Measurements from ENCODE around the gene TAS2R40. TPM values are rescaled to one million over a fixed set of nuclear protein-coding genes. Genes with fewer than 3 reads are reported as not detected.

Gene TAS2R40
- total and polyA plus RNA-seq, 10 of the 15 experiments (the other 5 are each of a cell fraction or from before 2014, with no cell fraction given) = not detected

DNA sequence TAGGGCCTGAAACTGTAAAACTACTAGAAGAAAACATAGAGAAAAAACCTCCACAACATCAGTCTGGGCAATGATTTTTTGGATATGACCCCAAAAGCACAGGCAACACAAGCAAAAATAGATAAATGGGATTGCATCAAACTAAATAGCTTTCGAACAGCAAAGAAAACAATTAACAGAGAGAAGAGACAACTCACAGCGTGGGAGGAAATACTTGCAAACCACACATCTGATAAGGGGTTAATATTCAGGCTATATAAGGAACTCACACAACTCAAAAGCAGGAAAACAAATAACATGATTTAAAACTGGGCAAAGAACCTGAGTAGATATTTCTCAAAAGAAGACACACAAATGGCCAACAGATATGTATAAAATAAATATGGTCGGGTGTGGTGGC lies 33.7 kb downstream of the TAS2R40 start:
- Histone ChIP-seq H4K20me1 (ENCODE audit: control insufficient read depth, insufficient read depth) (no peaks in the 10 kb centered on the region), H3K79me2 (ENCODE audit: control insufficient read depth, insufficient read depth, low read length) (no peaks in the 10 kb centered on the region), H2AFZ (ENCODE audit: control insufficient read depth, low read depth, low read length) (no peak overlapping the region), H3K4me3 (no peak overlapping the region), H3K9me3 (replicated peaks; ENCODE audit: control insufficient read depth, insufficient read depth, low read length) (no peaks in the 10 kb centered on the region), H3K9ac (ENCODE audit: control insufficient read depth, insufficient read depth, low read length) (no peak overlapping the region), H3K4me1 (ENCODE audit: control insufficient read depth, insufficient read depth, low read length) (peaks cover 10% of the 10 kb centered on the region; the same call in 1 of the 2 replicates), H3K36me3 (ENCODE audit: control insufficient read depth in 2 of 2, insufficient read depth in 2 of 2, low read length in 1 of 2) (no peaks in the 10 kb centered on the region), H3K27me3 (replicated peaks in 1 of 2; ENCODE audit: control insufficient read depth in 2 of 2, insufficient read depth in 2 of 2, low read length in 1 of 2) (no peaks in the 10 kb centered on the region), H3K27ac (ENCODE audit: control insufficient read depth, insufficient read depth) (no peak overlapping the region), H3K4me2 (ENCODE audit: control insufficient read depth, insufficient read depth) (no peak overlapping the region)
- ChIA-PET SMC1A (ENCODE audit: uncharacterized antibody, unreplicated experiment) (interaction anchor here (1.5 kb wide), 1 partner anchor 160 kb away, joined by 5 read pairs; no protein-coding TSS in a partner anchor), CTCF (interaction anchor here (1.2 to 9.4 kb wide), 3 partner anchors 16 to 44 kb away, joined by 4 to 66 read pairs (median 4); no protein-coding TSS in a partner anchor), RAD21 (ENCODE audit: unreplicated experiment) (interaction anchor here (1.1 kb wide), 1 partner anchor 44 kb away, joined by 3 read pairs; no protein-coding TSS in a partner anchor), POLR2A (interaction anchor here (0.6 kb wide), 1 partner anchor 8 kb away, joined by 3 read pairs; the partner anchor contains the start of gene GSTK1)
- no peak for DNase-seq (ENCODE audit: low read depth, low spot score)
- BruUV-seq (replicated peaks) = no TSS peak
- intact Hi-C loops (cut with micrococcal nuclease; ENCODE audit: unreplicated experiment) = no loop called here
- 47% methylated on average over 3 of the region's 3 CpGs for WGBS (ENCODE audit: insufficient coverage, insufficient replicate concordance, low lambda C conversion rate, missing lambda C conversion rate)
- FAIRE-seq = no peak
- ATAC-seq = no peak
- in situ Hi-C loops (cut with MboI) = no loop called here
- no peak for TF ChIP-seq NFYB (IDR thresholded peaks at IDR 0.05; ENCODE audit: insufficient read depth, low read depth, low read length)
- TF ChIP-seq RUNX3 (IDR thresholded peaks at IDR 0.05; ENCODE audit: low read length) = no peak
- no peak for TF ChIP-seq MYC (IDR thresholded peaks at IDR 0.05; ENCODE audit: insufficient read depth, insufficient read length, insufficient replicate concordance, low read length, severe bottlenecking)
- TF ChIP-seq NFYA (IDR thresholded peaks at IDR 0.05; ENCODE audit: borderline replicate concordance, low read depth, low read length) = no peak
- TF ChIP-seq KAT2A (conservative IDR thresholded peaks at IDR 0.05; ENCODE audit: control insufficient read depth, low read depth, low read length) = no peak
- no peak for TF ChIP-seq STAT1 (conservative IDR thresholded peaks at IDR 0.05)
- TF ChIP-seq CHD2 (IDR thresholded peaks at IDR 0.05; ENCODE audit: borderline replicate concordance, low read depth, low read length) = no peak
- no peak for TF ChIP-seq YBX1 (IDR thresholded peaks at IDR 0.05)
- TF ChIP-seq, protein P1, sequence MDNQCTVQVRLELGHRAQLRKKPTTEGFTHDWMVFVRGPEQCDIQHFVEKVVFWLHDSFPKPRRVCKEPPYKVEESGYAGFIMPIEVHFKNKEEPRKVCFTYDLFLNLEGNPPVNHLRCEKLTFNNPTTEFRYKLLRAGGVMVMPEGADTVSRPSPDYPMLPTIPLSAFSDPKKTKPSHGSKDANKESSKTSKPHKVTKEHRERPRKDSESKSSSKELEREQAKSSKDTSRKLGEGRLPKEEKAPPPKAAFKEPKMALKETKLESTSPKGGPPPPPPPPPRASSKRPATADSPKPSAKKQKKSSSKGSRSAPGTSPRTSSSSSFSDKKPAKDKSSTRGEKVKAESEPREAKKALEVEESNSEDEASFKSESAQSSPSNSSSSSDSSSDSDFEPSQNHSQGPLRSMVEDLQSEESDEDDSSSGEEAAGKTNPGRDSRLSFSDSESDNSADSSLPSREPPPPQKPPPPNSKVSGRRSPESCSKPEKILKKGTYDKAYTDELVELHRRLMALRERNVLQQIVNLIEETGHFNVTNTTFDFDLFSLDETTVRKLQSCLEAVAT (IDR thresholded peaks at IDR 0.05) = no peak
- TF ChIP-seq SIX5 (IDR thresholded peaks at IDR 0.05; ENCODE audit: low read depth, low read length, severe bottlenecking) = no peak
- TF ChIP-seq, protein P2, sequence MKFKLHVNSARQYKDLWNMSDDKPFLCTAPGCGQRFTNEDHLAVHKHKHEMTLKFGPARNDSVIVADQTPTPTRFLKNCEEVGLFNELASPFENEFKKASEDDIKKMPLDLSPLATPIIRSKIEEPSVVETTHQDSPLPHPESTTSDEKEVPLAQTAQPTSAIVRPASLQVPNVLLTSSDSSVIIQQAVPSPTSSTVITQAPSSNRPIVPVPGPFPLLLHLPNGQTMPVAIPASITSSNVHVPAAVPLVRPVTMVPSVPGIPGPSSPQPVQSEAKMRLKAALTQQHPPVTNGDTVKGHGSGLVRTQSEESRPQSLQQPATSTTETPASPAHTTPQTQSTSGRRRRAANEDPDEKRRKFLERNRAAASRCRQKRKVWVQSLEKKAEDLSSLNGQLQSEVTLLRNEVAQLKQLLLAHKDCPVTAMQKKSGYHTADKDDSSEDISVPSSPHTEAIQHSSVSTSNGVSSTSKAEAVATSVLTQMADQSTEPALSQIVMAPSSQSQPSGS (IDR thresholded peaks at IDR 0.05; ENCODE audit: low read length) = no peak
- no peak for TF ChIP-seq CHD1 (IDR thresholded peaks at IDR 0.05; ENCODE audit: low read depth, low read length)
- TF ChIP-seq, protein P3, sequence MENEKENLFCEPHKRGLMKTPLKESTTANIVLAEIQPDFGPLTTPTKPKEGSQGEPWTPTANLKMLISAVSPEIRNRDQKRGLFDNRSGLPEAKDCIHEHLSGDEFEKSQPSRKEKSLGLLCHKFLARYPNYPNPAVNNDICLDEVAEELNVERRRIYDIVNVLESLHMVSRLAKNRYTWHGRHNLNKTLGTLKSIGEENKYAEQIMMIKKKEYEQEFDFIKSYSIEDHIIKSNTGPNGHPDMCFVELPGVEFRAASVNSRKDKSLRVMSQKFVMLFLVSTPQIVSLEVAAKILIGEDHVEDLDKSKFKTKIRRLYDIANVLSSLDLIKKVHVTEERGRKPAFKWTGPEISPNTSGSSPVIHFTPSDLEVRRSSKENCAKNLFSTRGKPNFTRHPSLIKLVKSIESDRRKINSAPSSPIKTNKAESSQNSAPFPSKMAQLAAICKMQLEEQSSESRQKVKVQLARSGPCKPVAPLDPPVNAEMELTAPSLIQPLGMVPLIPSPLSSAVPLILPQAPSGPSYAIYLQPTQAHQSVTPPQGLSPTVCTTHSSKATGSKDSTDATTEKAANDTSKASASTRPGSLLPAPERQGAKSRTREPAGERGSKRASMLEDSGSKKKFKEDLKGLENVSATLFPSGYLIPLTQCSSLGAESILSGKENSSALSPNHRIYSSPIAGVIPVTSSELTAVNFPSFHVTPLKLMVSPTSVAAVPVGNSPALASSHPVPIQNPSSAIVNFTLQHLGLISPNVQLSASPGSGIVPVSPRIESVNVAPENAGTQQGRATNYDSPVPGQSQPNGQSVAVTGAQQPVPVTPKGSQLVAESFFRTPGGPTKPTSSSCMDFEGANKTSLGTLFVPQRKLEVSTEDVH (IDR thresholded peaks at IDR 0.05; ENCODE audit: low read depth, partially characterized antibody) = no peak
- TF ChIP-seq, protein P4, sequence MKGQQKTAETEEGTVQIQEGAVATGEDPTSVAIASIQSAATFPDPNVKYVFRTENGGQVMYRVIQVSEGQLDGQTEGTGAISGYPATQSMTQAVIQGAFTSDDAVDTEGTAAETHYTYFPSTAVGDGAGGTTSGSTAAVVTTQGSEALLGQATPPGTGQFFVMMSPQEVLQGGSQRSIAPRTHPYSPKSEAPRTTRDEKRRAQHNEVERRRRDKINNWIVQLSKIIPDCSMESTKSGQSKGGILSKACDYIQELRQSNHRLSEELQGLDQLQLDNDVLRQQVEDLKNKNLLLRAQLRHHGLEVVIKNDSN (IDR thresholded peaks at IDR 0.05; ENCODE audit: borderline replicate concordance, extremely low read length, insufficient read depth, low read depth, low read length) = no peak
- no peak for TF ChIP-seq POLR2AphosphoS5 (IDR thresholded peaks at IDR 0.05; ENCODE audit: low read length)
